Osteocyte (in vitro differentiated cells): Measurements from ENCODE around the gene ADAMTS18. TPM values are rescaled to one million over a fixed set of nuclear protein-coding genes. Genes with fewer than 3 reads are reported as not detected.

Experiments used
- DNase-seq: peaks from one replicate; pipeline ENCODE4 v3.0.0; 2021; ENCODE audit warnings: mixed read lengths; ENCODE audit not compliant: unreplicated experiment; ENCODE audit errors: extremely low spot score
- H3K27ac Mint-ChIP-seq: one replicate; pipeline ENCODE4 v1.8.0; 2021; ENCODE audit warnings: mild to moderate bottlenecking, mixed read lengths; ENCODE audit not compliant: unreplicated experiment
- H3K27me3 Mint-ChIP-seq: one replicate; pipeline ENCODE4 v1.8.0; 2021; ENCODE audit warnings: mixed read lengths; ENCODE audit not compliant: unreplicated experiment
- H3K36me3 Mint-ChIP-seq: one replicate; pipeline ENCODE4 v1.8.0; 2021; ENCODE audit warnings: mixed read lengths; ENCODE audit not compliant: unreplicated experiment
- H3K4me1 Mint-ChIP-seq: one replicate; pipeline ENCODE4 v1.8.0; 2021; ENCODE audit warnings: mixed read lengths; ENCODE audit not compliant: unreplicated experiment
- H3K4me3 Mint-ChIP-seq: one replicate; pipeline ENCODE4 v1.8.0; 2021; ENCODE audit warnings: mild to moderate bottlenecking, moderate library complexity, mixed read lengths; ENCODE audit not compliant: unreplicated experiment
- H3K9me3 Mint-ChIP-seq: one replicate; pipeline ENCODE4 v1.8.0; 2021; ENCODE audit warnings: mixed read lengths; ENCODE audit not compliant: unreplicated experiment
- CTCF ChIP-seq: fragments of 200-600 bp; sonication (generic); IDR thresholded peaks from 2 replicates; pipeline ENCODE4 v1.5.0; 2021; ENCODE audit warnings: antibody characterized with exemption, mild to moderate bottlenecking, moderate library complexity
- total RNA-seq: library from RNA; stranded (reverse); gene quantifications from 2 replicates; pipeline ENCODE4 v1.2.1, GENCODE V29; 2021

The ADAMTS18 gene
- total RNA-seq, 1 donor from 2014 or later, result not detected

GRCh38 chr16:77299395-77299794, 135.4 kb downstream of the ADAMTS18 start:
- no peak overlapping the region for H3K27ac Mint-ChIP-seq
- H3K27me3 Mint-ChIP-seq, result no peaks in the 10 kb centered on the region
- TF ChIP-seq CTCF, result no peak
- no peaks in the 10 kb centered on the region for H3K36me3 Mint-ChIP-seq
- H3K9me3 Mint-ChIP-seq, result no peaks in the 10 kb centered on the region
- DNase-seq, result no peak
- H3K4me3 Mint-ChIP-seq, result no peak overlapping the region
- peaks cover 34% of the 10 kb centered on the region for H3K4me1 Mint-ChIP-seq

GRCh38 chr16:77298418-77299360, 136.1 kb downstream of the ADAMTS18 start:
- Mint-ChIP-seq H3K4me3 (no peak overlapping the region), H3K9me3 (no peaks in the 10 kb centered on the region), H3K36me3 (no peaks in the 10 kb centered on the region), H3K27ac (peak overlapping the region; percentile 54), H3K27me3 (no peaks in the 10 kb centered on the region), H3K4me1 (peaks cover 34% of the 10 kb centered on the region)
- DNase-seq, result no peak
- no peak for TF ChIP-seq CTCF

- Mint-ChIP-seq H3K4me3 (no peak overlapping the region), H3K27ac (no peak overlapping the region), H3K4me1 (peaks cover 34% of the 10 kb centered on the region), H3K36me3 (no peaks in the 10 kb centered on the region), H3K9me3 (no peaks in the 10 kb centered on the region), H3K27me3 (no peaks in the 10 kb centered on the region)
- TF ChIP-seq CTCF, result no peak
- DNase-seq, result no peak
Observed at GRCh38 chr16:77297996-77298395, 136.8 kb downstream of the ADAMTS18 start.

GRCh38 chr16:77295896-77296295, 138.9 kb downstream of the ADAMTS18 start:
- no peak for TF ChIP-seq CTCF
- Mint-ChIP-seq H3K27ac (no peak overlapping the region), H3K4me1 (peaks cover 25% of the 10 kb centered on the region), H3K9me3 (no peaks in the 10 kb centered on the region), H3K4me3 (no peak overlapping the region), H3K36me3 (no peaks in the 10 kb centered on the region), H3K27me3 (no peaks in the 10 kb centered on the region)
- no peak for DNase-seq

GRCh38 chr16:77290451-77291115, 144.3 kb downstream of the ADAMTS18 start:
- Mint-ChIP-seq H3K4me1 (peaks cover 9% of the 10 kb centered on the region), H3K27me3 (no peaks in the 10 kb centered on the region), H3K27ac (no peak overlapping the region), H3K36me3 (no peaks in the 10 kb centered on the region), H3K9me3 (no peaks in the 10 kb centered on the region), H3K4me3 (no peak overlapping the region)
- TF ChIP-seq CTCF, result no peak
- DNase-seq, result no peak
